Panc1 (cell line): ENCODE results near the gene CRYGS.

ENCODE experiments used
- POLR2AphosphoS5 ChIP-seq: IDR thresholded peaks from 2 replicates; pipeline ENCODE4 v1.6.1; 2012; ENCODE audit warnings: mild to moderate bottlenecking, low read depth, low read length, moderate library complexity
- TF ChIP-seq, protein P1 (sequence below): fragments of 450-650 bp; IDR thresholded peaks from 2 replicates; pipeline ENCODE4 v1.5.1; 2017; ENCODE audit warnings: mild to moderate bottlenecking
- TF ChIP-seq, protein P2 (sequence below), 2 experiments: IDR thresholded peaks; 2 replicates each; pipeline ENCODE4 v1.6.1; 2011 to 2012; ENCODE audit warnings: low read depth in 2 of 2, control low read depth in 1 of 2, low read length in 1 of 2, mild to moderate bottlenecking in 1 of 2, moderate library complexity in 1 of 2; ENCODE audit not compliant: insufficient read depth in 1 of 2

DNA sequence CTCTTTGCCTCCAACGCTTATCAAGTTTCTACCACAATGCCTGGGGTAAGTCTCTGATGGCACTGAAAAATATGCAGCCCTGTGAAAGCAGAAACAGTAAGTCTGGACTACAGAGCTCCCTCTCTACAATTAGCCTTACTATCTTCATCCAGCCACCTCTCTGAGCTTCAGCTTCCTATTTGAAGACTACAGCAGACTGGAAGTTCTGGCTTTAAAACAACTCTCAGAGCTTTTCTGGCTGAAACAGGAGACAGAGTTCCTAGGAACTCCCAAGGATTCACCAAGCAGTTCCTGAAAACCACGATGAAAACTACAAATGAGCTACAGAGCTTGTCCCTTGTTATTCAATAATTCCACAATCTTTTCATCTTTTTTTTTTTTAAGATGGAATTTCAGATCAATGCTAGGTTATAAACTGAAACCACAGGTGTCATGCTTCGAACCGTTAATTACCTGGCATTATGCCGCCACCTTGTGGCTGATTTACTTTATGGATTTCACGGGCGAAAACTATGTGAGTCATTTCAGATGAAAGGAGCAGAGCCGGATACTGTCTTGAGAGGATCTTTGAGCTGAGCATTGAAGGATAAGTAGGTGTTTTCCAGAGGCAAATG lies 3.9 kb downstream of the CRYGS start:
- TF ChIP-seq, protein P1, sequence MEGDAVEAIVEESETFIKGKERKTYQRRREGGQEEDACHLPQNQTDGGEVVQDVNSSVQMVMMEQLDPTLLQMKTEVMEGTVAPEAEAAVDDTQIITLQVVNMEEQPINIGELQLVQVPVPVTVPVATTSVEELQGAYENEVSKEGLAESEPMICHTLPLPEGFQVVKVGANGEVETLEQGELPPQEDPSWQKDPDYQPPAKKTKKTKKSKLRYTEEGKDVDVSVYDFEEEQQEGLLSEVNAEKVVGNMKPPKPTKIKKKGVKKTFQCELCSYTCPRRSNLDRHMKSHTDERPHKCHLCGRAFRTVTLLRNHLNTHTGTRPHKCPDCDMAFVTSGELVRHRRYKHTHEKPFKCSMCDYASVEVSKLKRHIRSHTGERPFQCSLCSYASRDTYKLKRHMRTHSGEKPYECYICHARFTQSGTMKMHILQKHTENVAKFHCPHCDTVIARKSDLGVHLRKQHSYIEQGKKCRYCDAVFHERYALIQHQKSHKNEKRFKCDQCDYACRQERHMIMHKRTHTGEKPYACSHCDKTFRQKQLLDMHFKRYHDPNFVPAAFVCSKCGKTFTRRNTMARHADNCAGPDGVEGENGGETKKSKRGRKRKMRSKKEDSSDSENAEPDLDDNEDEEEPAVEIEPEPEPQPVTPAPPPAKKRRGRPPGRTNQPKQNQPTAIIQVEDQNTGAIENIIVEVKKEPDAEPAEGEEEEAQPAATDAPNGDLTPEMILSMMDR = peak; percentile 83
- TF ChIP-seq, protein P2, sequence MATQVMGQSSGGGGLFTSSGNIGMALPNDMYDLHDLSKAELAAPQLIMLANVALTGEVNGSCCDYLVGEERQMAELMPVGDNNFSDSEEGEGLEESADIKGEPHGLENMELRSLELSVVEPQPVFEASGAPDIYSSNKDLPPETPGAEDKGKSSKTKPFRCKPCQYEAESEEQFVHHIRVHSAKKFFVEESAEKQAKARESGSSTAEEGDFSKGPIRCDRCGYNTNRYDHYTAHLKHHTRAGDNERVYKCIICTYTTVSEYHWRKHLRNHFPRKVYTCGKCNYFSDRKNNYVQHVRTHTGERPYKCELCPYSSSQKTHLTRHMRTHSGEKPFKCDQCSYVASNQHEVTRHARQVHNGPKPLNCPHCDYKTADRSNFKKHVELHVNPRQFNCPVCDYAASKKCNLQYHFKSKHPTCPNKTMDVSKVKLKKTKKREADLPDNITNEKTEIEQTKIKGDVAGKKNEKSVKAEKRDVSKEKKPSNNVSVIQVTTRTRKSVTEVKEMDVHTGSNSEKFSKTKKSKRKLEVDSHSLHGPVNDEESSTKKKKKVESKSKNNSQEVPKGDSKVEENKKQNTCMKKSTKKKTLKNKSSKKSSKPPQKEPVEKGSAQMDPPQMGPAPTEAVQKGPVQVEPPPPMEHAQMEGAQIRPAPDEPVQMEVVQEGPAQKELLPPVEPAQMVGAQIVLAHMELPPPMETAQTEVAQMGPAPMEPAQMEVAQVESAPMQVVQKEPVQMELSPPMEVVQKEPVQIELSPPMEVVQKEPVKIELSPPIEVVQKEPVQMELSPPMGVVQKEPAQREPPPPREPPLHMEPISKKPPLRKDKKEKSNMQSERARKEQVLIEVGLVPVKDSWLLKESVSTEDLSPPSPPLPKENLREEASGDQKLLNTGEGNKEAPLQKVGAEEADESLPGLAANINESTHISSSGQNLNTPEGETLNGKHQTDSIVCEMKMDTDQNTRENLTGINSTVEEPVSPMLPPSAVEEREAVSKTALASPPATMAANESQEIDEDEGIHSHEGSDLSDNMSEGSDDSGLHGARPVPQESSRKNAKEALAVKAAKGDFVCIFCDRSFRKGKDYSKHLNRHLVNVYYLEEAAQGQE (IDR thresholded peaks at IDR 0.05; ENCODE audit: insufficient read depth in 1 of 2, low read depth in 2 of 2, low read length in 1 of 2) = no peak
- no peak for TF ChIP-seq POLR2AphosphoS5
